ENCODE measurements around the gene AREG. TPM values are rescaled to one million over a fixed set of nuclear protein-coding genes. Genes with fewer than 3 reads are reported as not detected.

The AREG gene
- total and polyA plus RNA-seq, 12 donors = 0.77 to 22.9 (median 4.3) TPM; not detected in 2

DNA sequence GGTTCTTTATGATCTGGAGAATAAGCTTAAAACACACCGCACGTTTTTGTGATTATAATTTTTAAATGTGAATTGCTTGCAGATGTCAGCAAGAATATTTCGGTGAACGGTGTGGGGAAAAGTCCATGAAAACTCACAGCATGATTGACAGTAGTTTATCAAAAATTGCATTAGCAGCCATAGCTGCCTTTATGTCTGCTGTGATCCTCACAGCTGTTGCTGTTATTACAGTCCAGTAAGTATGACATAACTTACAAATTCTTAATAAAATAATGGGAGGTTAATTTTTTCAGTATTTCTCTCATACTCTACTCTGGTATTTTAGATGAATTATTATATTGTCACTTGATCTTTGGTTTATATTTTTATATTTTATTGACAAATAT lies 5.4 kb downstream of the AREG start:
- intact Hi-C loops (cut with DNase I) = no loop called here
- Histone ChIP-seq H3K27me3 (no peaks in the 10 kb centered on the region), H3K27ac (no peak overlapping the region), H3K9me3 (no peaks in the 10 kb centered on the region), H3K4me3 (no peak overlapping the region), H3K4me1 (peaks cover 0 to 13% (median 0%) of the 10 kb centered on the region in 9 donors), H3K36me3 (no peaks in the 10 kb centered on the region)
- DNase-seq (no peak), ATAC-seq (no peak)
- WGBS, 2 donors = 76 to 88% methylated on average over 4 of the region's 4 CpGs
- TF ChIP-seq, protein P1, sequence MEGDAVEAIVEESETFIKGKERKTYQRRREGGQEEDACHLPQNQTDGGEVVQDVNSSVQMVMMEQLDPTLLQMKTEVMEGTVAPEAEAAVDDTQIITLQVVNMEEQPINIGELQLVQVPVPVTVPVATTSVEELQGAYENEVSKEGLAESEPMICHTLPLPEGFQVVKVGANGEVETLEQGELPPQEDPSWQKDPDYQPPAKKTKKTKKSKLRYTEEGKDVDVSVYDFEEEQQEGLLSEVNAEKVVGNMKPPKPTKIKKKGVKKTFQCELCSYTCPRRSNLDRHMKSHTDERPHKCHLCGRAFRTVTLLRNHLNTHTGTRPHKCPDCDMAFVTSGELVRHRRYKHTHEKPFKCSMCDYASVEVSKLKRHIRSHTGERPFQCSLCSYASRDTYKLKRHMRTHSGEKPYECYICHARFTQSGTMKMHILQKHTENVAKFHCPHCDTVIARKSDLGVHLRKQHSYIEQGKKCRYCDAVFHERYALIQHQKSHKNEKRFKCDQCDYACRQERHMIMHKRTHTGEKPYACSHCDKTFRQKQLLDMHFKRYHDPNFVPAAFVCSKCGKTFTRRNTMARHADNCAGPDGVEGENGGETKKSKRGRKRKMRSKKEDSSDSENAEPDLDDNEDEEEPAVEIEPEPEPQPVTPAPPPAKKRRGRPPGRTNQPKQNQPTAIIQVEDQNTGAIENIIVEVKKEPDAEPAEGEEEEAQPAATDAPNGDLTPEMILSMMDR (IDR thresholded peaks at IDR 0.05) = no peak

DNA sequence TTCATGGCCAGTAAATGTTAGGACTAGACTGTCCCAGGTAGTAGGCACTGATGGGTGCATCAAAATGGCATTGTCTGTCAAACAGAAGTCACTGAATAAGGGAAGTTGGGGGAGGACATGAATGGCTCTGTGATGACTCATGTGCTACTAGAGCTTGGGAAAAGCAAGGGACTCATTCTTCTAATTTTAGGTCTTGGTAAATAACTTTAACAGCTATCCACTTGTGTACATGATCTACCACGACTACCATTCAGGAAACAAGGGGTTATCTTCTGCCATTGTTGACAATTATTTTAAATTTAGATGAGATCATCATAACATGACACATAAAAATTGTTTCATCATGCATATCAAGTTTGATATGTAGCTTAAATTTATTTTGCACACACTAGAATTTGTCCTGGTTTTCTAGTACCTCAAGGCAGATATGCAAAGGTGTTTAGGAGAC lies 6.3 kb downstream of the AREG start:
- TF ChIP-seq, protein P1 (IDR thresholded peaks at IDR 0.05) = no peak
- Histone ChIP-seq H3K9me3 (no peaks in the 10 kb centered on the region), H3K4me3 (no peak overlapping the region), H3K4me1 (peaks cover 0 to 8% (median 0%) of the 10 kb centered on the region in 9 donors), H3K27me3 (no peaks in the 10 kb centered on the region), H3K27ac (no peak overlapping the region), H3K36me3 (no peaks in the 10 kb centered on the region)
- intact Hi-C loops (cut with DNase I) = no loop called here
- DNase-seq = no peak
- WGBS, 2 donors = 8 to 11% methylated on average over 1 of the region's 1 CpG
- ATAC-seq = peak in 6 of 8 donors; percentile 19 to 94 (median 60)

DNA sequence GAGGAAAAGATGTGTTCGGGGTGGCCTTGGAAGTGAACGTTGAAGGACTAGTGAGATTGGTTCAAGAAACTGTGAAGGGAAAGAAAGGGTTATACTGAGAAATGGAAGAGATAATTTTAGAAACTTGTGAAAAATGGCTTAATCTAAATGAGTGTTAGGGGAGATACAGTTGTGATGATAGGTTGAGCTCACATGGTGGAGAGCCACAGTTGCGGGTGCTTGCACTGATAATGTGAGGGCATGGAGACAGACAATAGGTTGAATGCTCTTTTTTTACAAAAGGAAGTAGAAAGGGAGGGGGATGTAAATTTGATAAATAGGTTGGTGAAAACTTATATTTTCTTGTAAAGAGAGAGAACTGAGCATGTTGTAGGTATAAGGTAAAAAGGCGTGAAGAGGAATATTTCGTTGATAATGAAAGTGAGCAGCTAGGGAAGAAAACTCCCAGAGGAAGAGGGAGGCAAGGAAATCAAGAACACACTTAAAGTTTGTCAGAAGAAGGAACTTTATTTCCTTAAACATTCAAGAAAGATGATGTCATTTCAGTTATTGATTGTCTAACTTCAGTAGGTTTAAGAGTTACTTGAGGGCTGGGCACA lies 8.2 kb downstream of the AREG start:
- no peak for ATAC-seq
- intact Hi-C loops (cut with DNase I) = no loop called here
- Histone ChIP-seq H3K27ac (no peak overlapping the region), H3K9me3 (no peaks in the 10 kb centered on the region), H3K4me3 (no peak overlapping the region), H3K36me3 (no peaks in the 10 kb centered on the region), H3K27me3 (no peaks in the 10 kb centered on the region), H3K4me1 (peaks cover 0 to 8% (median 0%) of the 10 kb centered on the region in 9 donors)
- 86 to 87% methylated on average over 5 of the region's 5 CpGs for WGBS, 2 donors
- DNase-seq = no peak
- TF ChIP-seq, protein P1 (IDR thresholded peaks at IDR 0.05) = no peak

DNA sequence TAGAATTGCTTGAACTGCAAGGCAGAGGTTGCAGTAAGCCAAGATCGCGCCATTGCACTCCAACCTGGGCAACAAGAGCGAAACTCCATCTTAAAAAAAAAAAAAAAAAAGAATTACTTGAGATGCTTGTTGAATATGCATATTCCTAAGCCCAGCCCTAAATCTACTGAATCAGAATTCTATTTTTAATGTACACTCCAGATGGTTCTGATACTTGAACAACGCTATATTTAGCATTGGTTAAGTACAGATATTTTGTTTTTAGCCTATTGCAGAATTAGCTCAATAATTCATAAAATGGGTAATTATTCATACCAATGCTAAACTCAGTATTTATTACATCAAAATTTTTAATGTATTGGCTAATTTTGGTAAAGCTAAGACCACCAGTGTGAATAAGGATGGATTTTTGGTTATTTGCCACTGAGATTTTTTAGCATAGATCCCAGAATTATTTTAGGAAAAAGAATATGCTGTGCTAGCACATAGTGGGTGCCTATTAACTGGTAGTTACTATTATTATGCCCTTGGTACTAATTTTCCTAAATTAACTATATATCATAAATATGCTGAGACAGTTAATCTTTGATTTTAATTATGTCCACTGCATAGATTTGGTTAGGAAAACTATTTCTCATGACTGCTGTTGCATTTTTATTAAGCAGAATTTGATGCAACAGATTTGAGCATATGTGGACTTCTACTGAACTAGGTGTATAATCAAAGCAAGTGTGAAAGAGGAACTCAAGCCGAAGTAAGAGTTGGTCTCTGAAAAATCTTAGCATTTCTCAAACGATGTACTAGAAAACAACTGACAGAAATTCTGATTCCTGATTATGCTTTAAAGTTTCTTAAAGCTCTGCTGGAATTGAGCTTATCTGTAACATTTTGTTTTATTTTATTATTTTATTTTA lies 9.2 kb downstream of the AREG start:
- intact Hi-C loops (cut with DNase I) = no loop called here
- ATAC-seq (no peak), DNase-seq (no peak)
- H3K4me3 ChIP-seq = no peak overlapping the region
- 91 to 94% methylated on average over 6 of the region's 6 CpGs for WGBS, 2 donors
- no peaks in the 10 kb centered on the region for H3K36me3 ChIP-seq
- H3K27ac ChIP-seq = no peak overlapping the region
- TF ChIP-seq, protein P1 (IDR thresholded peaks at IDR 0.05) = no peak
- no peaks in the 10 kb centered on the region for H3K27me3 ChIP-seq
- H3K4me1 ChIP-seq = peaks cover 0 to 8% (median 0%) of the 10 kb centered on the region in 9 donors
- no peaks in the 10 kb centered on the region for H3K9me3 ChIP-seq

All from heart right ventricle (tissue), 16 donors.